GM23338 (cell line): Measurements from ENCODE around the gene ASB8. TPM values are rescaled to one million over a fixed set of nuclear protein-coding genes. Genes with fewer than 3 reads are reported as not detected.

Experiments
- ATAC-seq: fragments of 200-7000 bp; cut with Tn5 transposase; 3 replicates; pipeline ENCODE4 v1.9.1; 2020
- DNase-seq: peaks from one replicate; pipeline ENCODE4 v3.0.0-alpha.2; 2015; ENCODE audit warnings: low spot score
- H2AFZ ChIP-seq: fragments of 200-600 bp; sonication (generic); 2 replicates; pipeline ENCODE4 v1.8.0; 2016; ENCODE audit warnings: antibody characterized with exemption, mild to moderate bottlenecking, moderate library complexity
- H3F3A ChIP-seq: fragments of 200-600 bp; sonication (generic); replicated peaks from 2 replicates; pipeline ENCODE4 v1.8.0; 2017; ENCODE audit warnings: antibody characterized with exemption, mixed run types, low read depth
- H3K27ac ChIP-seq: fragments of 200-600 bp; sonication (generic); 2 replicates; pipeline ENCODE4 v1.6.1; 2016; ENCODE audit warnings: low read depth
- H3K27me3 ChIP-seq: fragments of 200-600 bp; sonication (generic); 2 replicates; pipeline ENCODE4 v1.8.0; 2016; ENCODE audit warnings: mild to moderate bottlenecking, mixed run types, moderate library complexity; ENCODE audit not compliant: insufficient read depth
- H3K36me3 ChIP-seq: fragments of 200-600 bp; sonication (generic); 2 replicates; pipeline ENCODE4 v1.8.0; 2016; ENCODE audit warnings: mild to moderate bottlenecking; ENCODE audit not compliant: insufficient read depth
- H3K4me1 ChIP-seq: fragments of 200-600 bp; sonication (generic); 2 replicates; pipeline ENCODE4 v1.8.0; 2016; ENCODE audit warnings: mild to moderate bottlenecking, moderate library complexity; ENCODE audit not compliant: insufficient read depth
- H3K4me2 ChIP-seq: fragments of 200-600 bp; sonication (generic); 2 replicates; pipeline ENCODE4 v1.7.1; 2017; ENCODE audit warnings: mixed run types
- H3K4me3 ChIP-seq: fragments of 200-600 bp; sonication (generic); 2 replicates; pipeline ENCODE4 v1.6.1; 2016; ENCODE audit warnings: mixed run types
- H3K79me2 ChIP-seq: fragments of 200-600 bp; sonication (generic); replicated peaks from 2 replicates; pipeline ENCODE4 v1.8.0; 2017; ENCODE audit warnings: mild to moderate bottlenecking; ENCODE audit not compliant: insufficient read depth
- H3K9me2 ChIP-seq: fragments of 200-600 bp; sonication (generic); 2 replicates; pipeline ENCODE4 v1.8.0; 2017; ENCODE audit not compliant: insufficient read depth
- H4K20me1 ChIP-seq: fragments of 200-600 bp; sonication (generic); replicated peaks from 2 replicates; pipeline ENCODE4 v1.8.0; 2017; ENCODE audit warnings: mild to moderate bottlenecking; ENCODE audit not compliant: insufficient read depth
- H3K27ac Mint-ChIP-seq: 2 replicates; pipeline ENCODE4 v1.8.0; 2020; ENCODE audit warnings: inconsistent platforms, mild to moderate bottlenecking, moderate library complexity, mixed read lengths
- H3K27me3 Mint-ChIP-seq: 3 replicates; pipeline ENCODE4 v1.8.0; 2022; ENCODE audit warnings: low read depth, mild to moderate bottlenecking, moderate library complexity, mixed read lengths, inconsistent platforms; ENCODE audit not compliant: insufficient read depth, poor library complexity
- H3K36me3 Mint-ChIP-seq: 3 replicates; pipeline ENCODE4 v1.8.0; 2021; ENCODE audit warnings: low read depth, mild to moderate bottlenecking, inconsistent platforms, moderate library complexity, mixed read lengths
- H3K4me1 Mint-ChIP-seq: 3 replicates; pipeline ENCODE4 v1.8.0; 2020; ENCODE audit warnings: mild to moderate bottlenecking, inconsistent platforms, mixed read lengths
- H3K4me3 Mint-ChIP-seq: 3 replicates; pipeline ENCODE4 v1.8.0; 2021; ENCODE audit warnings: moderate library complexity, mild to moderate bottlenecking, inconsistent platforms, mixed read lengths
- H3K9me3 Mint-ChIP-seq: 3 replicates; pipeline ENCODE4 v1.8.0; 2020; ENCODE audit warnings: moderate library complexity, mild to moderate bottlenecking, inconsistent platforms, mixed read lengths
- CREB1 ChIP-seq: fragments of 250-450 bp; sonication (Bioruptor Pico); IDR thresholded peaks from 2 replicates; pipeline ENCODE4 v1.5.0; 2020; ENCODE audit warnings: low read depth, mild to moderate bottlenecking, moderate library complexity
- EZH2 ChIP-seq: fragments of 200-600 bp; sonication (generic); IDR thresholded peaks from one replicate; pipeline ENCODE4 v1.8.0; 2017; ENCODE audit warnings: antibody characterized with exemption, mild to moderate bottlenecking, low read depth; ENCODE audit not compliant: unreplicated experiment
- NANOG ChIP-seq: IDR thresholded peaks from 2 replicates; pipeline ENCODE4 v1.6.1; 2016; ENCODE audit warnings: antibody characterized with exemption, borderline replicate concordance
- STAT1 ChIP-seq: IDR thresholded peaks from one replicate; pipeline ENCODE4 v1.6.1; 2016; ENCODE audit warnings: antibody characterized with exemption; ENCODE audit not compliant: unreplicated experiment
- polyA plus RNA-seq: library from polyadenylated mRNA; unstranded; fragments of >200 nt; fragmentation: Nextera tagmentation; extraction: Ambion mirVana; gene quantifications from 2 replicates; pipeline ENCODE4 v1.2.1, GENCODE V29; 2016
- total RNA-seq: library from RNA; depleted of rRNA; stranded (reverse); fragments of >200 nt; shearing (Covaris generic); gene quantifications from 2 replicates; pipeline ENCODE4 v1.2.3, GENCODE V29; 2014
- TF ChIP-seq, protein P1 (sequence below), 2 experiments: fragments of 200-600 bp in 1 of 2; sonication (generic) in 1 of 2; conservative IDR thresholded peaks; 2 replicates each; pipeline versions ENCODE4 v1.5.1 to v1.6.1; 2016 to 2017; ENCODE audit warnings: antibody characterized with exemption in 2 of 2, low read depth in 2 of 2, mild to moderate bottlenecking in 2 of 2, moderate library complexity in 1 of 2
- TF ChIP-seq, protein P2 (sequence below): IDR thresholded peaks from one replicate; pipeline ENCODE4 v1.6.1; 2018; ENCODE audit warnings: antibody characterized with exemption; ENCODE audit not compliant: unreplicated experiment
- TF ChIP-seq, protein P3 (sequence below): IDR thresholded peaks from 2 replicates; pipeline ENCODE4 v1.6.1; 2016; ENCODE audit warnings: antibody characterized with exemption
- TF ChIP-seq, protein P4 (sequence below): fragments of 250-450 bp; sonication (Bioruptor Pico); IDR thresholded peaks from 2 replicates; pipeline ENCODE4 v1.5.0; 2020; ENCODE audit warnings: mild to moderate bottlenecking, moderate library complexity

Gene ASB8
- total and polyA plus RNA-seq, 2 experiments from 2014 or later: 5.4 to 8.4 TPM

DNA sequence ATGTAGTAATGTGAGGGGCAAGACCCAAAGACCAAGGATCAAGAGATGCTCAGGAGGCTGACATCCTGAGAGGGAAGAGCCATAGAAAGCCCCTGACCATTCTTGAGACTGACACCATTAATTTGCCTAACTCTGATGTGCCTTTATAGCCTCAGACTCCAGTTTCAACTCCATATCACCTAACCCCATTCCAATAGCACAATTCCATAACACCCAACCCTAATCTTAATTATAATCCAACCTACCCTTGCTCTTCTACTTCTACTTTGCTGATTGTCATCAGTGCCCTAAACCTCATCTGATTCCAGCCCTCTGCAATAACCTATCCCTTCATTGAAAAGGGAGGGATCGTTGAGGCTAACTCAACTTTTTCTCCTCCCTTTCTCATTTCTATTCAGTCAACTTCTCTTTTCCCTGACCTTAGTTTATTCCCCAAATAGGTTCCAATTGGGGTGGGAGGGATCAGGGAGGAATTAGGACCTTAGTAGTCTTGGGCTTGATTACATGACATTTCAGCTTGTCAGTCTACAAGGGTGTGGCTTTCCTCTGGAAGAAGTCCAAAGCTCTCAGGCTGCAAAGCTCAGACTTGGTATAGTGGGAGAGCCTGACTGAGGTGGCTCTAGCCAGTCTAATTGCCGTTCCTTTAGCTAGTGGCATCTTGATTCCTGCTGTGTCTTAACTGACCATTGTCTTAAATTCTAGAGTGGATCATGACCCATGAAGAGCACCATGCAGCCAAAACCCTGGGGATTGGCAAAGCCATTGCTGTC is 35.1 kb downstream of the ASB8 start (continued):
- TF ChIP-seq, protein P1, sequence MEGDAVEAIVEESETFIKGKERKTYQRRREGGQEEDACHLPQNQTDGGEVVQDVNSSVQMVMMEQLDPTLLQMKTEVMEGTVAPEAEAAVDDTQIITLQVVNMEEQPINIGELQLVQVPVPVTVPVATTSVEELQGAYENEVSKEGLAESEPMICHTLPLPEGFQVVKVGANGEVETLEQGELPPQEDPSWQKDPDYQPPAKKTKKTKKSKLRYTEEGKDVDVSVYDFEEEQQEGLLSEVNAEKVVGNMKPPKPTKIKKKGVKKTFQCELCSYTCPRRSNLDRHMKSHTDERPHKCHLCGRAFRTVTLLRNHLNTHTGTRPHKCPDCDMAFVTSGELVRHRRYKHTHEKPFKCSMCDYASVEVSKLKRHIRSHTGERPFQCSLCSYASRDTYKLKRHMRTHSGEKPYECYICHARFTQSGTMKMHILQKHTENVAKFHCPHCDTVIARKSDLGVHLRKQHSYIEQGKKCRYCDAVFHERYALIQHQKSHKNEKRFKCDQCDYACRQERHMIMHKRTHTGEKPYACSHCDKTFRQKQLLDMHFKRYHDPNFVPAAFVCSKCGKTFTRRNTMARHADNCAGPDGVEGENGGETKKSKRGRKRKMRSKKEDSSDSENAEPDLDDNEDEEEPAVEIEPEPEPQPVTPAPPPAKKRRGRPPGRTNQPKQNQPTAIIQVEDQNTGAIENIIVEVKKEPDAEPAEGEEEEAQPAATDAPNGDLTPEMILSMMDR (conservative IDR thresholded peaks at IDR 0.05; ENCODE audit: low read depth in 2 of 2): no peak

DNA sequence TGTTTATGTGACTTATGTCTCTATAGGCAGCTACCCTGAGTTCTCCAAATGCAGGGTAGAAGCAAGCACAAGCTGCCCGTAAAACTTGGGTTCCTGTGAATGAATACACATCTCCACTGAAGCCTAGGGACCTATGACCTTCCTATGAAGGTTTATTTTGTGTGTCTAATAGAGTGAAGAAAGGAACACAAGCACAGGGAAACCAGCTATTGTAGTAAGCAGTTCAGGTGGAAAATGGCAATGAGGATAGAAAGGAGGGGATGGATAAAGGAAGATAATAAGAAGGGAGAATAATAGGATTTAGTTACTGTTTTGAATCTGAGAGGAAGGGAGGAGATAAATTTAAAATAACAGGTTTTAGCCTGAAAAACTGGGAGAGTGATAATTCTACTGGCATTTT is 35.8 kb downstream of the ASB8 start:
- Histone ChIP-seq H3K36me3 (peaks cover 25% of the 10 kb centered on the region), H3K27ac (no peak overlapping the region), H3K4me2 (no peak overlapping the region), H3K27me3 (no peaks in the 10 kb centered on the region), H3K4me3 (no peak overlapping the region), H3K9me2 (no peaks in the 10 kb centered on the region), H4K20me1 (peaks cover 10% of the 10 kb centered on the region), H2AFZ (no peak overlapping the region), H3K79me2 (peaks cover 23% of the 10 kb centered on the region), H3F3A (no peaks in the 10 kb centered on the region), H3K4me1 (peaks cover 14% of the 10 kb centered on the region)
- Mint-ChIP-seq H3K36me3 (peaks cover 24% of the 10 kb centered on the region), H3K27me3 (peaks cover 5% of the 10 kb centered on the region), H3K27ac (no peak overlapping the region), H3K4me1 (peaks cover 15% of the 10 kb centered on the region), H3K4me3 (no peak overlapping the region), H3K9me3 (no peaks in the 10 kb centered on the region; the same call in 2 of the 3 replicates)
- ATAC-seq (no peak), DNase-seq (no peak)
- TF ChIP-seq, protein P2, sequence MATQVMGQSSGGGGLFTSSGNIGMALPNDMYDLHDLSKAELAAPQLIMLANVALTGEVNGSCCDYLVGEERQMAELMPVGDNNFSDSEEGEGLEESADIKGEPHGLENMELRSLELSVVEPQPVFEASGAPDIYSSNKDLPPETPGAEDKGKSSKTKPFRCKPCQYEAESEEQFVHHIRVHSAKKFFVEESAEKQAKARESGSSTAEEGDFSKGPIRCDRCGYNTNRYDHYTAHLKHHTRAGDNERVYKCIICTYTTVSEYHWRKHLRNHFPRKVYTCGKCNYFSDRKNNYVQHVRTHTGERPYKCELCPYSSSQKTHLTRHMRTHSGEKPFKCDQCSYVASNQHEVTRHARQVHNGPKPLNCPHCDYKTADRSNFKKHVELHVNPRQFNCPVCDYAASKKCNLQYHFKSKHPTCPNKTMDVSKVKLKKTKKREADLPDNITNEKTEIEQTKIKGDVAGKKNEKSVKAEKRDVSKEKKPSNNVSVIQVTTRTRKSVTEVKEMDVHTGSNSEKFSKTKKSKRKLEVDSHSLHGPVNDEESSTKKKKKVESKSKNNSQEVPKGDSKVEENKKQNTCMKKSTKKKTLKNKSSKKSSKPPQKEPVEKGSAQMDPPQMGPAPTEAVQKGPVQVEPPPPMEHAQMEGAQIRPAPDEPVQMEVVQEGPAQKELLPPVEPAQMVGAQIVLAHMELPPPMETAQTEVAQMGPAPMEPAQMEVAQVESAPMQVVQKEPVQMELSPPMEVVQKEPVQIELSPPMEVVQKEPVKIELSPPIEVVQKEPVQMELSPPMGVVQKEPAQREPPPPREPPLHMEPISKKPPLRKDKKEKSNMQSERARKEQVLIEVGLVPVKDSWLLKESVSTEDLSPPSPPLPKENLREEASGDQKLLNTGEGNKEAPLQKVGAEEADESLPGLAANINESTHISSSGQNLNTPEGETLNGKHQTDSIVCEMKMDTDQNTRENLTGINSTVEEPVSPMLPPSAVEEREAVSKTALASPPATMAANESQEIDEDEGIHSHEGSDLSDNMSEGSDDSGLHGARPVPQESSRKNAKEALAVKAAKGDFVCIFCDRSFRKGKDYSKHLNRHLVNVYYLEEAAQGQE: no peak
- TF ChIP-seq CREB1 (CRISPR knock-in tag): no peak
- TF ChIP-seq STAT1: no peak
- no peak for TF ChIP-seq EZH2
- TF ChIP-seq, protein P1 (conservative IDR thresholded peaks at IDR 0.05; ENCODE audit: low read depth in 2 of 2): no peak
- no peak for TF ChIP-seq NANOG
- TF ChIP-seq, protein P3, sequence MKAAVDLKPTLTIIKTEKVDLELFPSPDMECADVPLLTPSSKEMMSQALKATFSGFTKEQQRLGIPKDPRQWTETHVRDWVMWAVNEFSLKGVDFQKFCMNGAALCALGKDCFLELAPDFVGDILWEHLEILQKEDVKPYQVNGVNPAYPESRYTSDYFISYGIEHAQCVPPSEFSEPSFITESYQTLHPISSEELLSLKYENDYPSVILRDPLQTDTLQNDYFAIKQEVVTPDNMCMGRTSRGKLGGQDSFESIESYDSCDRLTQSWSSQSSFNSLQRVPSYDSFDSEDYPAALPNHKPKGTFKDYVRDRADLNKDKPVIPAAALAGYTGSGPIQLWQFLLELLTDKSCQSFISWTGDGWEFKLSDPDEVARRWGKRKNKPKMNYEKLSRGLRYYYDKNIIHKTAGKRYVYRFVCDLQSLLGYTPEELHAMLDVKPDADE: no peak
- TF ChIP-seq, protein P4, sequence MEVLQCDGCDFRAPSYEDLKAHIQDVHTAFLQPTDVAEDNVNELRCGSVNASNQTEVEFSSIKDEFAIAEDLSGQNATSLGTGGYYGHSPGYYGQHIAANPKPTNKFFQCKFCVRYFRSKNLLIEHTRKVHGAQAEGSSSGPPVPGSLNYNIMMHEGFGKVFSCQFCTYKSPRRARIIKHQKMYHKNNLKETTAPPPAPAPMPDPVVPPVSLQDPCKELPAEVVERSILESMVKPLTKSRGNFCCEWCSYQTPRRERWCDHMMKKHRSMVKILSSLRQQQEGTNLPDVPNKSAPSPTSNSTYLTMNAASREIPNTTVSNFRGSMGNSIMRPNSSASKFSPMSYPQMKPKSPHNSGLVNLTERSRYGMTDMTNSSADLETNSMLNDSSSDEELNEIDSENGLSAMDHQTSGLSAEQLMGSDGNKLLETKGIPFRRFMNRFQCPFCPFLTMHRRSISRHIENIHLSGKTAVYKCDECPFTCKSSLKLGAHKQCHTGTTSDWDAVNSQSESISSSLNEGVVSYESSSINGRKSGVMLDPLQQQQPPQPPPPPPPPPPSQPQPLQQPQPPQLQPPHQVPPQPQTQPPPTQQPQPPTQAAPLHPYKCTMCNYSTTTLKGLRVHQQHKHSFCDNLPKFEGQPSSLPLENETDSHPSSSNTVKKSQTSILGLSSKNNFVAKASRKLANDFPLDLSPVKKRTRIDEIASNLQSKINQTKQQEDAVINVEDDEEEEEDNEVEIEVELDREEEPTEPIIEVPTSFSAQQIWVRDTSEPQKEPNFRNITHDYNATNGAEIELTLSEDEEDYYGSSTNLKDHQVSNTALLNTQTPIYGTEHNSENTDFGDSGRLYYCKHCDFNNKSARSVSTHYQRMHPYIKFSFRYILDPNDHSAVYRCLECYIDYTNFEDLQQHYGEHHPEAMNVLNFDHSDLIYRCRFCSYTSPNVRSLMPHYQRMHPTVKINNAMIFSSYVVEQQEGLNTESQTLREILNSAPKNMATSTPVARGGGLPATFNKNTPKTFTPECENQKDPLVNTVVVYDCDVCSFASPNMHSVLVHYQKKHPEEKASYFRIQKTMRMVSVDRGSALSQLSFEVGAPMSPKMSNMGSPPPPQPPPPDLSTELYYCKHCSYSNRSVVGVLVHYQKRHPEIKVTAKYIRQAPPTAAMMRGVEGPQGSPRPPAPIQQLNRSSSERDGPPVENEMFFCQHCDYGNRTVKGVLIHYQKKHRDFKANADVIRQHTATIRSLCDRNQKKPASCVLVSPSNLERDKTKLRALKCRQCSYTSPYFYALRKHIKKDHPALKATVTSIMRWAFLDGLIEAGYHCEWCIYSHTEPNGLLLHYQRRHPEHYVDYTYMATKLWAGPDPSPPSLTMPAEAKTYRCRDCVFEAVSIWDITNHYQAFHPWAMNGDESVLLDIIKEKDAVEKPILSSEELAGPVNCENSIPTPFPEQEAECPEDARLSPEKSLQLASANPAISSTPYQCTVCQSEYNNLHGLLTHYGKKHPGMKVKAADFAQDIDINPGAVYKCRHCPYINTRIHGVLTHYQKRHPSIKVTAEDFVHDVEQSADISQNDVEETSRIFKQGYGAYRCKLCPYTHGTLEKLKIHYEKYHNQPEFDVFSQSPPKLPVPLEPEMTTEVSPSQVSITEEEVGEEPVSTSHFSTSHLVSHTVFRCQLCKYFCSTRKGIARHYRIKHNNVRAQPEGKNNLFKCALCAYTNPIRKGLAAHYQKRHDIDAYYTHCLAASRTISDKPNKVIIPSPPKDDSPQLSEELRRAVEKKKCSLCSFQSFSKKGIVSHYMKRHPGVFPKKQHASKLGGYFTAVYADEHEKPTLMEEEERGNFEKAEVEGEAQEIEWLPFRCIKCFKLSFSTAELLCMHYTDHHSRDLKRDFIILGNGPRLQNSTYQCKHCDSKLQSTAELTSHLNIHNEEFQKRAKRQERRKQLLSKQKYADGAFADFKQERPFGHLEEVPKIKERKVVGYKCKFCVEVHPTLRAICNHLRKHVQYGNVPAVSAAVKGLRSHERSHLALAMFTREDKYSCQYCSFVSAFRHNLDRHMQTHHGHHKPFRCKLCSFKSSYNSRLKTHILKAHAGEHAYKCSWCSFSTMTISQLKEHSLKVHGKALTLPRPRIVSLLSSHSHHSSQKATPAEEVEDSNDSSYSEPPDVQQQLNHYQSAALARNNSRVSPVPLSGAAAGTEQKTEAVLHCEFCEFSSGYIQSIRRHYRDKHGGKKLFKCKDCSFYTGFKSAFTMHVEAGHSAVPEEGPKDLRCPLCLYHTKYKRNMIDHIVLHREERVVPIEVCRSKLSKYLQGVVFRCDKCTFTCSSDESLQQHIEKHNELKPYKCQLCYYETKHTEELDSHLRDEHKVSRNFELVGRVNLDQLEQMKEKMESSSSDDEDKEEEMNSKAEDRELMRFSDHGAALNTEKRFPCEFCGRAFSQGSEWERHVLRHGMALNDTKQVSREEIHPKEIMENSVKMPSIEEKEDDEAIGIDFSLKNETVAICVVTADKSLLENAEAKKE (CRISPR knock-in tag): no peak
